ENCODE data around the gene UGT2B10.

UGT2B10 gene

DNA sequence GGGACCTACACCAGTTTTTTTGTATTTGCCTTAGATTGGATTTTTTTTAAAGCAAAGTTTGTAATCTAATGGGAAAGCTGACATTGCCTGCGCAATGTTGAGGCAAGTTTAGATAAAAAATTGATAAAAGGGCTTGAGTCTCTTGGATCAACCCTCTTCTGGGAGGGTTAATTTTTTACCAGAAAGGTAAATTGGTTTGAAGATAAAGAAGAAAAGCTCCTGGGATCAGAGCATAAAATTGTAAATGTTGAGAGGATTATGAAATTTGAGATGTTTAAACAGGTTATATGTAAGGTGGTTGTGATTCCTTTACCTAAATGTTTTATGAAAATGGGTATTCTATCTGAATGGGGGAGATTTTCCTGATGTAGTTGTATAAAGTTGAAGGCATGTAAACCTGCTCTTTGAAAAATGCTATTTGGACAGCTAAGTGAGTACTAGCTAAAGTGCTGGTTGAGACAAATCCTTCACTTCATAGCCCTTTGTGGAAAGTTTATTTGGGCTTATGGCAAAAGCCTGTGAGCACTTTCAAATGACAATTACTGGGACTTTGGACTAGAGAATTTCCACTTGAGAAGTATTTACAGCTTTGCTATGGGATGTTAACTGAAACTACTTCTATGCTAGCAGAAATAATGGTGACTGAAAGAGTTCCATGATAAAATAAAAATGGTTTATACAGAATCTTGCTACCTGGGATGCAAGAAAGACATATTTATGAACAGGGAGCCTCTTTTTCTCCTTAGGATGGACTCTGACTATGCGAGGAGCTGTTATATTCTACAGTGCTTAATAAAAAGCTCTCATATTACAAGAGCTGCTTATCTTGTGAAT is 56.2 kb downstream of the UGT2B10 start:
- DNase-seq: no peak

DNA sequence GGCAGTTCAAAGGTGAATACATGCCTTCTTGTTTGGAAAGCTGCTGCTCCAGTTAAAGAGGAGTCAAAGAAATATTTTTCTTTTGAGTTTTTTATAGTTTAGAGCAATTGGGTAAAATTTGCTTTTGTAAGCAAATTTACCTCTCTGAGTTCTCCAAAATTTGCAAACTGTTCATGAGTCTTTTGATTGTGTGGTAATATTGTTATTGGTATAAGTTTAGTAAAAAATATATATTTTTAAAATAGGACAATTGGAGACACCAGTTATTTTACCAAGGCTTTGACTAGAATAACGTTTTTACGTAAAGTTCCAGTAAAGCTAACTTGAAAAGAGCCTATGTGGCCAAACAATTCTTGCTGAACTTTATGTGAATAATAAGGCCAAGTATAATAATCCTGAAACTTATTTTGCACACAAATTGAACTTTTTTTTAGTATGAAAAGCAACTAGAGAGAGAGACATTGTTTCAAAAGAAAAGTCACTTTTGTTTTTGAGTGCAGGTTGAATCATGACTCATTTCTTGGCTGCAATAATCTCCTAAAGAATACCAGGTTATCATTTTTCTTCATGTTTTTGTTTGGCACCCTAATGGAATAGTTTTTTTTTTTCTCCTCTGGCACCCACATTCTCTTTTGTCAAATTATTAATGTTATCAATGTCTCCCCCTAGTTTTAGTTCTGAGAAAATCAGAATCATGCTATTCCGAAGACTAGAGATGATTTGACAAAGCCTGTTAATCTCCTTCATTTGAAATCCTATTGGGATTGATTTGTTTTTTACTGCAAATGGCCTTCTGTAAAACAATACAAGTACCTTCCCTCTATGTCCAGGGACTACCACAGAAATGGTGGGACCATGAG is 57.1 kb downstream of the UGT2B10 start:
- no peak for DNase-seq

- no peak for DNase-seq
These were observed 58.7 kb downstream of the UGT2B10 start for GRCh38 chr4:68874507-68874906.

- no peak for DNase-seq
These were observed 61.8 kb downstream of the UGT2B10 start for GRCh38 chr4:68877555-68877954.

- DNase-seq: no peak
These were observed 62.3 kb downstream of the UGT2B10 start for GRCh38 chr4:68878048-68878447.

All from retina (tissue), 1 donor.